Vagina (tissue), 2 donors: ENCODE results near the gene PSMC5.

ENCODE experiments used
- POLR2A ChIP-seq, 2 donors: fragments of 450-650 bp; IDR thresholded peaks; one replicate each; pipeline ENCODE4 v1.6.1; 2017; ENCODE audit warnings: antibody characterized with exemption in 2 of 2, mild to moderate bottlenecking in 2 of 2, moderate library complexity in 2 of 2
- TF ChIP-seq, protein P1 (sequence below), 3 experiments: fragments of 450-650 bp in 2 of 3; fragments of 200-600 bp in 1 of 3; sonication (generic) in 1 of 3; IDR thresholded peaks; one replicate each; pipeline ENCODE4 v1.5.1; 2017 to 2019; ENCODE audit warnings: antibody characterized with exemption in 3 of 3, mild to moderate bottlenecking in 2 of 3, moderate library complexity in 2 of 3

- TF ChIP-seq POLR2A (IDR thresholded peaks at IDR 0.05): no peak
- TF ChIP-seq, protein P1, sequence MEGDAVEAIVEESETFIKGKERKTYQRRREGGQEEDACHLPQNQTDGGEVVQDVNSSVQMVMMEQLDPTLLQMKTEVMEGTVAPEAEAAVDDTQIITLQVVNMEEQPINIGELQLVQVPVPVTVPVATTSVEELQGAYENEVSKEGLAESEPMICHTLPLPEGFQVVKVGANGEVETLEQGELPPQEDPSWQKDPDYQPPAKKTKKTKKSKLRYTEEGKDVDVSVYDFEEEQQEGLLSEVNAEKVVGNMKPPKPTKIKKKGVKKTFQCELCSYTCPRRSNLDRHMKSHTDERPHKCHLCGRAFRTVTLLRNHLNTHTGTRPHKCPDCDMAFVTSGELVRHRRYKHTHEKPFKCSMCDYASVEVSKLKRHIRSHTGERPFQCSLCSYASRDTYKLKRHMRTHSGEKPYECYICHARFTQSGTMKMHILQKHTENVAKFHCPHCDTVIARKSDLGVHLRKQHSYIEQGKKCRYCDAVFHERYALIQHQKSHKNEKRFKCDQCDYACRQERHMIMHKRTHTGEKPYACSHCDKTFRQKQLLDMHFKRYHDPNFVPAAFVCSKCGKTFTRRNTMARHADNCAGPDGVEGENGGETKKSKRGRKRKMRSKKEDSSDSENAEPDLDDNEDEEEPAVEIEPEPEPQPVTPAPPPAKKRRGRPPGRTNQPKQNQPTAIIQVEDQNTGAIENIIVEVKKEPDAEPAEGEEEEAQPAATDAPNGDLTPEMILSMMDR (IDR thresholded peaks at IDR 0.05): no peak
These were observed 37.2 kb upstream of the PSMC5 start for GRCh38 chr17:63790057-63790456.
